H1 (cell line): ENCODE data around the gene NFIC. TPM values are rescaled to one million over a fixed set of nuclear protein-coding genes. Genes with fewer than 3 reads are reported as not detected.

Experiments used
- CTCF ChIA-PET: fragments of 300-600 bp; sonication (Branson Sonifier 250); formaldehyde crosslinking; loops from one replicate; lab custom pipeline; 2021; ENCODE audit not compliant: partially characterized antibody; lab: Charles Lee
- POLR2A ChIA-PET: fragments of 300-600 bp; sonication (Branson Sonifier 250); formaldehyde crosslinking; loops from one replicate; lab custom pipeline; 2021; ENCODE audit warnings: inconsistent platforms; ENCODE audit not compliant: partially characterized antibody; lab: Charles Lee
- DNase-seq, 2 experiments: peaks; one replicate each; pipeline versions ENCODE4 v3.0.0 to v3.0.0-alpha.2; 2010 to 2022; ENCODE audit warnings: low spot score in 2 of 2, low read depth in 1 of 2, mixed read lengths in 1 of 2
- FAIRE-seq: peaks from 2 replicates; lab custom pipeline; 2011; peaks lifted over from hg19 to GRCh38; lab: Jason Lieb, UNC
- H2AFZ ChIP-seq: 2 replicates; pipeline ENCODE4 v1.8.1; 2012; ENCODE audit warnings: low read length, inconsistent platforms
- H2AK5ac ChIP-seq: 2 replicates; pipeline ENCODE4 v1.6.1; 2013; ENCODE audit warnings: low read depth, low read length
- H2BK120ac ChIP-seq: replicated peaks from 2 replicates; pipeline ENCODE3; 2013; ENCODE audit warnings: low read depth, low read length, inconsistent platforms
- H2BK12ac ChIP-seq: 2 replicates; pipeline ENCODE4 v1.6.1; 2013; ENCODE audit warnings: low read depth, low read length
- H2BK15ac ChIP-seq: 2 replicates; pipeline ENCODE4 v1.6.1; 2013; ENCODE audit warnings: low read length
- H2BK20ac ChIP-seq: 2 replicates; pipeline ENCODE4 v1.6.1; 2013; ENCODE audit warnings: low read length
- H2BK5ac ChIP-seq: 2 replicates; pipeline ENCODE4 v1.6.1; 2013; ENCODE audit warnings: low read depth, low read length
- H3K14ac ChIP-seq: 2 replicates; pipeline ENCODE4 v1.6.1; 2013; ENCODE audit warnings: inconsistent platforms; ENCODE audit not compliant: insufficient read length
- H3K18ac ChIP-seq: 2 replicates; pipeline ENCODE4 v1.6.1; 2013; ENCODE audit warnings: low read length; ENCODE audit errors: extremely low read depth
- H3K23ac ChIP-seq: 2 replicates; pipeline ENCODE4 v1.6.1; 2013; ENCODE audit warnings: inconsistent platforms; ENCODE audit not compliant: insufficient read length
- H3K23me2 ChIP-seq: 2 replicates; pipeline ENCODE4 v1.6.1; 2013; ENCODE audit warnings: low read depth, low read length
- H3K27ac ChIP-seq: 2 replicates; pipeline ENCODE4 v1.6.1; 2011; ENCODE audit warnings: low read depth, low read length, inconsistent platforms
- H3K27me3 ChIP-seq, 4 experiments: replicated peaks in 1 of 4; 1 replicate in 1 of 4; 2 replicates in 3 of 4; pipeline versions ENCODE4 v1.6.1 to v1.8.1; 2011 to 2013; ENCODE audit warnings: low read length in 3 of 4, mild to moderate bottlenecking in 3 of 4, inconsistent platforms in 2 of 4, mixed read lengths in 2 of 4, moderate library complexity in 1 of 4; ENCODE audit not compliant: control insufficient read depth in 3 of 4, insufficient read depth in 3 of 4; ENCODE audit errors: extremely low read depth in 1 of 4
- H3K36me3 ChIP-seq, 4 experiments: 2 replicates each; pipeline versions ENCODE4 v1.6.1 to v1.8.1; 2011 to 2013; ENCODE audit warnings: mild to moderate bottlenecking in 4 of 4, low read length in 3 of 4, moderate library complexity in 2 of 4, control low read depth in 1 of 4, inconsistent platforms in 1 of 4; ENCODE audit not compliant: insufficient read depth in 4 of 4, control insufficient read depth in 2 of 4
- H3K4ac ChIP-seq: replicated peaks from 2 replicates; pipeline ENCODE3; 2013; ENCODE audit warnings: low read length, low read depth, mixed read lengths, inconsistent platforms; ENCODE audit not compliant: insufficient read length
- H3K4me1 ChIP-seq, 4 experiments: replicated peaks in 1 of 4; 1 replicate in 1 of 4; 2 replicates in 3 of 4; pipeline versions ENCODE4 v1.6.1 to v1.8.1; 2011 to 2013; ENCODE audit warnings: low read length in 3 of 4, inconsistent platforms in 2 of 4, mixed read lengths in 1 of 4; ENCODE audit not compliant: insufficient read depth in 4 of 4, control insufficient read depth in 3 of 4
- H3K4me2 ChIP-seq, 2 experiments: 2 replicates each; pipeline versions ENCODE4 v1.6.1 to v1.8.1; 2011 to 2013; ENCODE audit warnings: low read depth in 2 of 2, low read length in 2 of 2, control low read depth in 1 of 2, inconsistent platforms in 1 of 2, mild to moderate bottlenecking in 1 of 2; ENCODE audit not compliant: insufficient read depth in 1 of 2
- H3K4me3 ChIP-seq, 4 experiments: fragments of 200-600, 300-600 bp in 1 of 4; sonication (generic), shearing (Covaris generic), sonication (Bioruptor Twin) in 1 of 4; 2 replicates each; pipeline versions ENCODE4 v1.5.1 to v1.8.1; 2011 to 2016; ENCODE audit warnings: low read length in 4 of 4, low read depth in 3 of 4, control low read depth in 2 of 4, inconsistent platforms in 2 of 4, mild to moderate bottlenecking in 2 of 4, mixed read lengths in 1 of 4, moderate library complexity in 1 of 4; ENCODE audit not compliant: insufficient read depth in 2 of 4; ENCODE audit errors: extremely low read depth in 1 of 4
- H3K56ac ChIP-seq: replicated peaks from 2 replicates; pipeline ENCODE3; 2013; ENCODE audit warnings: low read depth, mild to moderate bottlenecking, mixed read lengths, low read length, inconsistent platforms; ENCODE audit not compliant: insufficient read length
- H3K79me1 ChIP-seq: 2 replicates; pipeline ENCODE4 v1.6.1; 2013; ENCODE audit warnings: low read depth, low read length, control low read depth
- H3K79me2 ChIP-seq, 2 experiments: 2 replicates each; pipeline versions ENCODE4 v1.6.1 to v1.8.1; 2012 to 2013; ENCODE audit warnings: low read length in 2 of 2, mild to moderate bottlenecking in 2 of 2, inconsistent platforms in 1 of 2; ENCODE audit not compliant: insufficient read depth in 2 of 2, control insufficient read depth in 1 of 2
- H3K9ac ChIP-seq, 4 experiments: replicated peaks in 1 of 4; 1 replicate in 1 of 4; 2 replicates in 3 of 4; pipeline versions ENCODE4 v1.6.1 to v1.8.1; 2011 to 2013; ENCODE audit warnings: low read depth in 3 of 4, low read length in 3 of 4, control low read depth in 2 of 4, mild to moderate bottlenecking in 2 of 4, moderate library complexity in 2 of 4, inconsistent platforms in 1 of 4; ENCODE audit errors: extremely low read depth in 1 of 4
- H3K9me3 ChIP-seq, 2 experiments: 2 replicates each; pipeline versions ENCODE4 v1.6.1 to v1.8.1; 2012 to 2013; ENCODE audit warnings: mild to moderate bottlenecking in 2 of 2, moderate library complexity in 2 of 2, control low read depth in 1 of 2, inconsistent platforms in 1 of 2, low read depth in 1 of 2, low read length in 1 of 2, mixed read lengths in 1 of 2; ENCODE audit not compliant: insufficient read depth in 2 of 2
- H4K20me1 ChIP-seq, 2 experiments: replicated peaks in 1 of 2; 2 replicates each; pipeline versions ENCODE3 to v1.8.1; 2011 to 2013; ENCODE audit warnings: inconsistent platforms in 2 of 2, low read length in 2 of 2, mild to moderate bottlenecking in 1 of 2; ENCODE audit not compliant: insufficient read depth in 2 of 2, control insufficient read depth in 1 of 2
- H4K5ac ChIP-seq: 2 replicates; pipeline ENCODE4 v1.6.1; 2013; ENCODE audit warnings: low read length, low read depth, mixed read lengths, inconsistent platforms; ENCODE audit not compliant: insufficient read length
- H4K8ac ChIP-seq: 2 replicates; pipeline ENCODE4 v1.8.0; 2013; ENCODE audit warnings: mild to moderate bottlenecking, moderate library complexity, low read length, inconsistent platforms; ENCODE audit not compliant: insufficient read depth; ENCODE audit errors: extremely low read depth
- H4K91ac ChIP-seq: replicated peaks from 2 replicates; pipeline ENCODE3; 2013; ENCODE audit warnings: low read length, mixed read lengths, inconsistent platforms; ENCODE audit not compliant: insufficient read length
- CHD2 ChIP-seq: IDR thresholded peaks from 2 replicates; pipeline ENCODE4 v1.6.1; 2012; ENCODE audit warnings: low read length, improper control_type of control experiment
- E2F6 ChIP-seq: IDR thresholded peaks from 2 replicates; pipeline ENCODE4 v1.6.1; 2012; ENCODE audit warnings: inconsistent platforms
- GABPA ChIP-seq: IDR thresholded peaks from 2 replicates; pipeline ENCODE4 v1.6.1; 2011; ENCODE audit warnings: mild to moderate bottlenecking, low read length, moderate library complexity, borderline replicate concordance; ENCODE audit not compliant: insufficient read depth
- KDM4A ChIP-seq: IDR thresholded peaks from one replicate; pipeline ENCODE4 v1.7.1; 2012; ENCODE audit warnings: low read depth, mild to moderate bottlenecking, moderate library complexity, low read length, inconsistent platforms; ENCODE audit not compliant: severe bottlenecking
- RAD21 ChIP-seq, 2 experiments: IDR thresholded peaks in 1 of 2; conservative IDR thresholded peaks in 1 of 2; 2 replicates each; pipeline ENCODE4 v1.6.1; 2011; ENCODE audit warnings: low read depth in 2 of 2, low read length in 2 of 2, improper control_type of control experiment in 1 of 2, inconsistent platforms in 1 of 2, mild to moderate bottlenecking in 1 of 2, moderate library complexity in 1 of 2
- RXRA ChIP-seq: IDR thresholded peaks from 2 replicates; pipeline ENCODE4 v1.6.1; 2011; ENCODE audit warnings: low read depth, mild to moderate bottlenecking, low read length, moderate library complexity; ENCODE audit not compliant: insufficient read depth
- SAP30 ChIP-seq: fragments of 300-600 bp; sonication (generic); IDR thresholded peaks from 2 replicates; pipeline ENCODE4 v1.7.1; 2012; ENCODE audit warnings: low read length, moderate library complexity, mild to moderate bottlenecking, inconsistent platforms; ENCODE audit not compliant: insufficient read depth, insufficient replicate concordance
- SIRT6 ChIP-seq: IDR thresholded peaks from one replicate; pipeline ENCODE4 v1.7.1; 2012; ENCODE audit warnings: low read length, inconsistent platforms
- WGBS, 2 experiments: shearing (Covaris generic) in 1 of 2; methylation state at CpG; one replicate each; pipeline versions ENCODE4 v1.1.6 to v1.1.7; 2013 to 2015; ENCODE audit warnings: low lambda C conversion rate in 2 of 2, mixed read lengths in 2 of 2, inconsistent platforms in 1 of 2, low coverage in 1 of 2, missing lambda C conversion rate in 1 of 2; ENCODE audit not compliant: insufficient replicate concordance in 2 of 2, insufficient coverage in 1 of 2, insufficient read length in 1 of 2; ENCODE audit errors: extremely low coverage in 1 of 2, missing lambda C conversion rate in 1 of 2; 5-methylcytosine and 5-hydroxymethylcytosine counted together
- polyA plus RNA-seq, 7 experiments: library from polyadenylated mRNA; depleted of rRNA in 3 of 7; stranded (reverse) in 5 of 7; unstranded in 2 of 7; fragments of >200 nt in 5 of 7; fragments of 200-250 nt in 2 of 7; gene quantifications; 1 replicate in 5 of 7; 2 replicates in 1 of 7; 4 replicates in 1 of 7; pipeline versions ENCODE4 v1.2.1 to v1.2.3, GENCODE V29; 2011 to 2013; ENCODE audit warnings: missing spikeins in 2 of 7, mixed read lengths in 2 of 7
- total RNA-seq: library from RNA; stranded (reverse); fragmentation: NEBNext Ultra II Directional; extraction: Animal tissue kit (Norgen Biotek cat#: 25700); gene quantifications from 2 replicates; pipeline ENCODE4 v1.2.1, GENCODE V29; 2021

Gene NFIC
- total and polyA plus RNA-seq, 2 of the 8 experiments (the other 6 are each of a cell fraction or from before 2014, with no cell fraction given) = 0.56 to 3.2 TPM

- Histone ChIP-seq H2AFZ (no peak overlapping the region), H3K27ac (no peak overlapping the region), H2BK5ac (no peak overlapping the region), H2BK120ac (no peak overlapping the region), H3K4me2 (no peak overlapping the region), H4K5ac (no peak overlapping the region), H3K56ac (no peak overlapping the region), H3K36me3 (no peaks in the 10 kb centered on the region), H2AK5ac (no peak overlapping the region), H2BK20ac (no peak overlapping the region), H3K79me1 (no peaks in the 10 kb centered on the region), H2BK12ac (no peak overlapping the region), H3K4ac (no peak overlapping the region), H4K8ac (no peak overlapping the region), H3K4me1 (no peaks in the 10 kb centered on the region), H3K9me3 (peaks cover 6 to 8% of the 10 kb centered on the region in 2 experiments; a peak in 3 of 4 replicates), H3K27me3 (peaks cover 0 to 16% (median 9%) of the 10 kb centered on the region in 4 experiments; a peak in 6 of 7 replicates), H4K91ac (no peak overlapping the region), H3K4me3 (no peak overlapping the region), H3K18ac (no peak overlapping the region), H3K23me2 (peaks cover 16% of the 10 kb centered on the region; the same call in 1 of the 2 replicates), H3K79me2 (no peaks in the 10 kb centered on the region), H4K20me1 (peaks cover 0 to 10% of the 10 kb centered on the region in 2 experiments), H3K14ac (no peak overlapping the region), H3K23ac (no peak overlapping the region), H3K9ac (no peak overlapping the region), H2BK15ac (no peak overlapping the region)
- FAIRE-seq (no peak), DNase-seq (peak in 1 of 2 experiments; percentile 86)
- POLR2A ChIA-PET = no interaction called here
- 46% methylated on average over 24 of the region's 24 CpGs; no CpG with 5 or more reads in 1 of the 2 experiments for WGBS, 2 experiments
- CTCF ChIA-PET = interaction anchor here (0.6 to 6.8 kb wide), 49 partner anchors 8 to 1913 kb away, joined by 3 to 97 read pairs (median 4); partner anchors contain the start of genes SMIM24 and SMIM44
- TF ChIP-seq CHD2 = no peak
- no peak; the same call in 1 of the 2 replicates for TF ChIP-seq GABPA
- TF ChIP-seq RXRA = no peak
- TF ChIP-seq KDM4A = no peak
- TF ChIP-seq E2F6 = no peak
- TF ChIP-seq SAP30 = no peak
- peak; percentile 69 to 81 for TF ChIP-seq RAD21 (IDR thresholded peaks at IDR 0.05 in 1 of 2, conservative IDR thresholded peaks at IDR 0.05 in 1 of 2; ENCODE audit: low read depth in 2 of 2, low read length in 2 of 2)
- TF ChIP-seq SIRT6 = no peak
Observed at GRCh38 chr19:3471954-3472655, 105.7 kb downstream of the NFIC start.
